Glutamatergic neuron (in vitro differentiated cells): Measurements from ENCODE around the gene PPP1R13B. TPM values are rescaled to one million over a fixed set of nuclear protein-coding genes. Genes with fewer than 3 reads are reported as not detected.
"Not testable (repeated sequence)": the region's sequence is repeated elsewhere in the genome, so short reads cannot be mapped to it uniquely, and the experiment has no call there.

Source experiments
- DNase-seq: peaks from one replicate; pipeline ENCODE4 v3.0.0; 2022
- H3K27ac Mint-ChIP-seq: one replicate; pipeline ENCODE4 v1.8.0; 2020; ENCODE audit warnings: mild to moderate bottlenecking, mixed read lengths, inconsistent platforms; ENCODE audit not compliant: unreplicated experiment
- H3K27me3 Mint-ChIP-seq: one replicate; pipeline ENCODE4 v1.8.0; 2020; ENCODE audit warnings: mild to moderate bottlenecking, moderate library complexity, mixed read lengths, inconsistent platforms; ENCODE audit not compliant: unreplicated experiment
- H3K36me3 Mint-ChIP-seq: one replicate; pipeline ENCODE4 v1.8.0; 2020; ENCODE audit warnings: mild to moderate bottlenecking, mixed read lengths, inconsistent platforms; ENCODE audit not compliant: unreplicated experiment
- H3K4me1 Mint-ChIP-seq: one replicate; pipeline ENCODE4 v1.8.0; 2020; ENCODE audit warnings: mild to moderate bottlenecking, low read depth, mixed read lengths, inconsistent platforms; ENCODE audit not compliant: unreplicated experiment
- H3K4me3 Mint-ChIP-seq: one replicate; pipeline ENCODE4 v1.8.0; 2020; ENCODE audit warnings: mild to moderate bottlenecking, mixed read lengths, inconsistent platforms; ENCODE audit not compliant: unreplicated experiment
- H3K9me3 Mint-ChIP-seq: one replicate; pipeline ENCODE4 v1.8.0; 2020; ENCODE audit warnings: mild to moderate bottlenecking, moderate library complexity, mixed read lengths, inconsistent platforms; ENCODE audit not compliant: unreplicated experiment
- total RNA-seq: library from RNA; stranded (reverse); fragmentation: NEBNext Ultra II Directional; extraction: Animal tissue kit (Norgen Biotek cat#: 25700); gene quantifications from one replicate; pipeline ENCODE4 v1.2.1, GENCODE V29; 2021; ENCODE audit not compliant: unreplicated experiment
- TF ChIP-seq, protein P1 (sequence below): fragments of 200-600 bp; sonication (generic); IDR thresholded peaks from one replicate; pipeline ENCODE4 v1.5.0; 2021; ENCODE audit not compliant: partially characterized antibody, unreplicated experiment

PPP1R13B gene
- total RNA-seq, 1 donor from 2014 or later, result 24.6 TPM

- Mint-ChIP-seq H3K4me3 (no peak overlapping the region), H3K27me3 (peaks cover 10% of the 10 kb centered on the region), H3K36me3 (peaks cover 8% of the 10 kb centered on the region), H3K27ac (no peak overlapping the region), H3K4me1 (no peaks in the 10 kb centered on the region), H3K9me3 (peaks cover 3% of the 10 kb centered on the region)
- TF ChIP-seq, protein P1, sequence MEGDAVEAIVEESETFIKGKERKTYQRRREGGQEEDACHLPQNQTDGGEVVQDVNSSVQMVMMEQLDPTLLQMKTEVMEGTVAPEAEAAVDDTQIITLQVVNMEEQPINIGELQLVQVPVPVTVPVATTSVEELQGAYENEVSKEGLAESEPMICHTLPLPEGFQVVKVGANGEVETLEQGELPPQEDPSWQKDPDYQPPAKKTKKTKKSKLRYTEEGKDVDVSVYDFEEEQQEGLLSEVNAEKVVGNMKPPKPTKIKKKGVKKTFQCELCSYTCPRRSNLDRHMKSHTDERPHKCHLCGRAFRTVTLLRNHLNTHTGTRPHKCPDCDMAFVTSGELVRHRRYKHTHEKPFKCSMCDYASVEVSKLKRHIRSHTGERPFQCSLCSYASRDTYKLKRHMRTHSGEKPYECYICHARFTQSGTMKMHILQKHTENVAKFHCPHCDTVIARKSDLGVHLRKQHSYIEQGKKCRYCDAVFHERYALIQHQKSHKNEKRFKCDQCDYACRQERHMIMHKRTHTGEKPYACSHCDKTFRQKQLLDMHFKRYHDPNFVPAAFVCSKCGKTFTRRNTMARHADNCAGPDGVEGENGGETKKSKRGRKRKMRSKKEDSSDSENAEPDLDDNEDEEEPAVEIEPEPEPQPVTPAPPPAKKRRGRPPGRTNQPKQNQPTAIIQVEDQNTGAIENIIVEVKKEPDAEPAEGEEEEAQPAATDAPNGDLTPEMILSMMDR, result no peak
- DNase-seq, result no peak
Measured at GRCh38 chr14:103892247-103892646, 44.9 kb upstream of the PPP1R13B start.

DNA sequence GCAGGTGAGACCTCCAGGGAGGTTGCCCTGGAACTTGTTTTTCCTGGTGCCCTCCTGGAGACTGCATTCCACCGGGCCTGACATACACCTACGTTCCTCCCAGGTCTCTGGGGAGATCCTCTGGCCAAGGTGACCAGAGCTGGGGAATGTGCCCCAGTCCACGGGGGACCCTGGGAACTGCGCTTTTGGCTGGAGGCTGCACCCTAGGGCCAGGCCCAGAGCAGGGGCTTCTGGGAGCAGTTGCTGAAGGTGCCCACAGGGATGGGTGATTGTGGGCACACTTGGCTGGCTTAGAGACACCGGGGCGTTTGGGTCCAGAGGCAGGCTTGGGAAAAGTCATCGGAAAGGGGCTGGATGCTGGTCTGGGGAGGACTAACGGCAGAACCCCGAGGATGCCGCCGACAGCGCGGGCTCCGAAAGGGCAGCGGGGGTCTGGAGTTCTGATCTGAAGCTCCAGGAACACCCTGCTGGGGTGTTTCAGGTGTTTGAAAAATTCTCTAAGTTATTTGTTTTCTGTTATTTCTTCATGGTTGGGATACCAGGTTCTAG lies 44.4 kb upstream of the PPP1R13B start:
- H3K9me3 Mint-ChIP-seq, result peaks cover 4% of the 10 kb centered on the region
- peaks cover 5% of the 10 kb centered on the region for H3K36me3 Mint-ChIP-seq
- DNase-seq, result no peak
- TF ChIP-seq, protein P1, result no peak
- no peak overlapping the region for H3K4me3 Mint-ChIP-seq
- no peaks in the 10 kb centered on the region for H3K4me1 Mint-ChIP-seq
- H3K27me3 Mint-ChIP-seq, result peaks cover 10% of the 10 kb centered on the region
- H3K27ac Mint-ChIP-seq, result no peak overlapping the region

DNA sequence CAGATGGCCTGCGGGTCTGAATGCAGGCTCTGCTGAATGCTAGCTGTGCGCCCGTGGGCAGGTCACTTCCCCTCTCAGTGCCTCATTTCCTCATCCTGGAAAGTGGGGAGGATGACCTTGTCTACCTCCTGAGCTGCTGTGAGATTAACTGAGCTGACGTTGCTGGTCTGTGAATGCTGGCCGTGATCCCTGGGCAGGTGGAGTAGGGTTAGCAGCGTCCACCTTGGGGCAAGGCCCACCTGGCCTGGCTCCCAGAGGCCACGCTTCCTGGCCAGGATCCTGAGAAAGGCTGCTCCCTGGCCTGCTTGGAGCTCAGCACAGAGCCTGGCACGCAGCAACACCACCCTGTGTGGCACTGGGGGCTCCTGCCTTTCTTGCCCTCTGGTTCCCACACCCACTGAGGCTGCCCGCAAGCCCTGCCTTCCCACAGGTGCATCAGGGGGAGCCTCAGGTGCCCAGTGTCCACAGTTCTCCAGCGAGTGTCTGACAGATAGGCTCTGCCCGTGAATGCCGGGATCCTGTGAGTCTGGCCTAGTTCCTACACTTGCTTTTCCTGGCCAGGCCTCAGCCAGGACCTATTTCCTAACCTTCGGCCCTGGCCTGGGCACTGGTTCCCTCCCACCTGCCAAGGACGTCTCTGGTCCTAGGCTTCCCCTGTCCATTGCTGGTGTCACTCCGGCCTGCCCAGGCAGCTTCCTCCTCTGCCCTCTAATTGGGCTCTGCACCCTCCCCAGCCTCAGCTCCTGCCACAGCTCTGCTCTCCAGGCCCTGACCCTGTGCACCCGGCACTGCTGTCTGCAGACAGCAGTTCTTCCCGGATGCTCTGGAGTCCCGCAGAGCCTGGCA lies 43.7 kb upstream of the PPP1R13B start:
- TF ChIP-seq, protein P1, result no peak
- H3K27me3 Mint-ChIP-seq, result peaks cover 7% of the 10 kb centered on the region
- peaks cover 2% of the 10 kb centered on the region for H3K4me1 Mint-ChIP-seq
- H3K9me3 Mint-ChIP-seq, result peaks cover 1% of the 10 kb centered on the region
- H3K4me3 Mint-ChIP-seq, result no peak overlapping the region
- H3K27ac Mint-ChIP-seq, result no peak overlapping the region
- no peak for DNase-seq
- no peaks in the 10 kb centered on the region for H3K36me3 Mint-ChIP-seq

GRCh38 chr14:103890052-103890371 lies 42.6 kb upstream of the PPP1R13B start:
- H3K27ac Mint-ChIP-seq, result no peak overlapping the region
- H3K36me3 Mint-ChIP-seq, result no peaks in the 10 kb centered on the region
- H3K4me3 Mint-ChIP-seq, result no peak overlapping the region
- peaks cover 2% of the 10 kb centered on the region for H3K4me1 Mint-ChIP-seq
- H3K9me3 Mint-ChIP-seq, result peaks cover 1% of the 10 kb centered on the region
- TF ChIP-seq, protein P1, result no peak
- H3K27me3 Mint-ChIP-seq, result peaks cover 7% of the 10 kb centered on the region
- DNase-seq, result no peak

DNA sequence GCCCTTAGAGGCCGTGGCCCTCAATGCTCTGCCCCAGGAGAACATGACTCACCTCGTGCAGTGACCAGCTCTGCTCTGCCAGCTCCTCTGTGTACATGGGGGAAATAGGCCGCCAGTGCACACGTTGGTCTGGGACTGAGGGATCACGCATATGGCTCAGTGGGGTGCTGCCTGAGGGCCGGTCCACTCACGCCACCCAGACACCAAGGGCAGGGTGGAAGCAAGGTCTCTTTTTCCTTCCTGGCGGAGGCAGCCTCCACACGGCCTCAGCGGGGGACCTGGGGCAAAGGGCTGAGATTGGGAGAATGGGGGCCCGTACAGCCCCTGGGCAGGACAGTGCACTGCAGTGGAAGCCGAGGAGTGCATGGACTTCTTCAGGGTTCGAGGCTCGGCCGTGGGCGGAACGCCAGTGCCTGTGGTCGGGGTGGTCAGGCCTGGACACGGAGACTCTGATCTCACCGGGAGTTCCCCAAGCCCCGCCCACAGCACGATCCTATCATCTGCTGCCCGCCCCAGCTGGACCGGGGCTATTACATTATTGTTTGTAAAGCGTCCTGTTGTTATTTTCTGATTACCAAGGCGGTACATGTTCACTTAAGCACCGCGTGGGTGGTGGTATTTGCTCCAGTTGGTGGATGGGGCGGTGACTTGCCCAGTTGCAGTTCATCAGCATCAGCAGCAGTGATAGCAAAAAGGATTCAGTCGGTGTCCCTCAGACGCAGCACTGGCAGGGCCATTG lies 42.1 kb upstream of the PPP1R13B start:
- TF ChIP-seq, protein P1, result no peak
- Mint-ChIP-seq H3K9me3 (peaks cover 1% of the 10 kb centered on the region), H3K4me1 (peaks cover 2% of the 10 kb centered on the region), H3K36me3 (no peaks in the 10 kb centered on the region), H3K27ac (no peak overlapping the region), H3K27me3 (peaks cover 7% of the 10 kb centered on the region), H3K4me3 (no peak overlapping the region)
- DNase-seq, result no peak

GRCh38 chr14:103889002-103889312 lies 41.6 kb upstream of the PPP1R13B start:
- not testable (repeated sequence) for H3K4me1 Mint-ChIP-seq, H3K36me3 Mint-ChIP-seq, DNase-seq, H3K9me3 Mint-ChIP-seq, H3K27ac Mint-ChIP-seq, H3K4me3 Mint-ChIP-seq, H3K27me3 Mint-ChIP-seq
